K562 (cell line): ENCODE results near the gene MTHFS.

Source experiments
- ATF3 ChIP-seq, 2 experiments: fragments of 450-650 bp in 1 of 2; sonication (generic) in 1 of 2; formaldehyde crosslinking in 1 of 2; IDR thresholded peaks in 1 of 2; conservative IDR thresholded peaks in 1 of 2; 2 replicates each; pipeline versions ENCODE4 v1.6.1 to v1.8.1; 2016 to 2023; ENCODE audit warnings: mild to moderate bottlenecking in 2 of 2, moderate library complexity in 2 of 2, inconsistent platforms in 1 of 2, missing genetic modification reagents in 1 of 2
- ATF4 ChIP-seq: fragments of 450-650 bp; formaldehyde crosslinking; IDR thresholded peaks from 2 replicates; pipeline ENCODE4 v1.4.0; 2022; ENCODE audit warnings: mild to moderate bottlenecking, moderate library complexity
- ETS1 ChIP-seq: conservative IDR thresholded peaks from 2 replicates; pipeline ENCODE4 v1.6.1; 2011; ENCODE audit warnings: low read depth, mild to moderate bottlenecking, low read length; ENCODE audit not compliant: control insufficient read depth
- EZH2 ChIP-seq: IDR thresholded peaks from 2 replicates; pipeline ENCODE4 v1.6.1; 2012; ENCODE audit warnings: low read depth, mild to moderate bottlenecking, inconsistent platforms, low read length, borderline replicate concordance
- MLX ChIP-seq, 2 experiments: fragments of 450-650 bp in 1 of 2; sonication (generic) in 1 of 2; formaldehyde crosslinking; conservative IDR thresholded peaks; 2 replicates each; pipeline versions ENCODE4 v1.4.0 to v1.8.1; 2020 to 2022; ENCODE audit warnings: mild to moderate bottlenecking in 1 of 2, missing genetic modification reagents in 1 of 2
- MYBL2 ChIP-seq, 2 experiments: fragments of 450-650 bp in 1 of 2; sonication (generic) in 1 of 2; formaldehyde crosslinking in 1 of 2; IDR thresholded peaks; 2 replicates each; pipeline versions ENCODE4 v1.6.1 to v1.8.1; 2017 to 2022; ENCODE audit warnings: borderline replicate concordance in 1 of 2, inconsistent platforms in 1 of 2, low read depth in 1 of 2, mild to moderate bottlenecking in 1 of 2, missing genetic modification reagents in 1 of 2, moderate library complexity in 1 of 2
- TSHZ1 ChIP-seq: fragments of 250-450 bp; sonication (Bioruptor Pico); IDR thresholded peaks from 2 replicates; pipeline ENCODE4 v1.4.0; 2020; ENCODE audit warnings: mild to moderate bottlenecking, moderate library complexity

GRCh38 chr15:79930516-79930915 lies 33.7 kb upstream of the MTHFS start:
- TF ChIP-seq EZH2 (no peak), MYBL2 (IDR thresholded peaks at IDR 0.05; ENCODE audit: low read depth) (no peak), MYBL2 (CRISPR knock-in tag; IDR thresholded peaks at IDR 0.05; ENCODE audit: borderline replicate concordance) (no peak), ATF4 (CRISPR knock-in tag) (no peak), ATF3 (IDR thresholded peaks at IDR 0.05) (no peak), ATF3 (CRISPR knock-in tag; conservative IDR thresholded peaks at IDR 0.05) (no peak), TSHZ1 (CRISPR knock-in tag) (no peak), ETS1 (no peak), MLX (CRISPR knock-in tag; conservative IDR thresholded peaks at IDR 0.05) (no peak)
